Ovary (tissue), 3 donors: ENCODE results near the gene ADGRG3.

ENCODE experiments used
- POLR2A ChIP-seq: fragments of 450-650 bp; IDR thresholded peaks from one replicate; pipeline ENCODE4 v1.6.1; 2017; ENCODE audit warnings: antibody characterized with exemption, mild to moderate bottlenecking, moderate library complexity
- TF ChIP-seq, protein P1 (sequence below), 3 donors: fragments of 450-650 bp in 2 of 3; fragments of 200-600 bp in 1 of 3; IDR thresholded peaks; one replicate each; pipeline versions ENCODE4 v1.5.1 to v1.8.0; 2016 to 2022; ENCODE audit warnings: antibody characterized with exemption in 3 of 3, mild to moderate bottlenecking in 1 of 3
- donor health status: DM: no; HTN: no; CAD: no.

DNA sequence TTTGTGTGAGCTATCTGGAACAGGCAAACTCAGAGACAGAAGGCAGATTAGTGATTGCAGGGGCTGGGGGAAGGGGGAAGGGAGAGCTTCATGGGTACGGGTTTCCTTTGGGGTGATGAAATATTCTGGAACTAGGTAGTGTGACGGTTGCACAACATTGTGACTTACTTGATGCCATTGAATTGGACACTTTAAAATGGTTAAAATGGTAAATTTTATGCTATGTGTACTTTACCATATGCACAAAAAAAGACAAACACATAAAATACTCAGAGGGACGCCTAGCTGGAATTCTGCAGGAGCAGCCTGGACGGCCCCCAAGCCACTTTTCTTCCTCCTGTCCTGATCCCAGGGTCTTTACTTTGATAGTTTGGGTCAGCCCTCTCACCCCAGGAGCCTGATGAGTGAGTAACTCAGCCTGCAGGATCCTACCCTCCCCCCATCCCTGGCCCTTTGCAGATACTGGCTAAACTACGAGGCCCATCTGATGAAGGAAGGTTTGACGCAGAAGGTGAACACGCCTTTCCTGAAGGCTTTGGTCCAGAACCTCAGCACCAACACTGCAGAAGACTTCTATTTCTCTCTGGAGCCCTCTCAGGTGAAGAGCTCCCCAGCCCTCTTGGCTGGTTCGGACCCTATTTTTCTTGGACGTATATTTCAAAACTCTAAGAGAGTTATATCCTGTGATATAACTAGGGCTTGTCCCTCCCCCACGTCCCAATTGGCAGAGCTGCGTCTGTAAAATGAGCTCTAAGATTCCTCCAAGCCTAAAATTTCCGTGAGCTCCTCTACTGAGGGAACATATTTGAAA lies 7.8 kb downstream of the ADGRG3 start:
- TF ChIP-seq POLR2A = no peak
- TF ChIP-seq, protein P1, sequence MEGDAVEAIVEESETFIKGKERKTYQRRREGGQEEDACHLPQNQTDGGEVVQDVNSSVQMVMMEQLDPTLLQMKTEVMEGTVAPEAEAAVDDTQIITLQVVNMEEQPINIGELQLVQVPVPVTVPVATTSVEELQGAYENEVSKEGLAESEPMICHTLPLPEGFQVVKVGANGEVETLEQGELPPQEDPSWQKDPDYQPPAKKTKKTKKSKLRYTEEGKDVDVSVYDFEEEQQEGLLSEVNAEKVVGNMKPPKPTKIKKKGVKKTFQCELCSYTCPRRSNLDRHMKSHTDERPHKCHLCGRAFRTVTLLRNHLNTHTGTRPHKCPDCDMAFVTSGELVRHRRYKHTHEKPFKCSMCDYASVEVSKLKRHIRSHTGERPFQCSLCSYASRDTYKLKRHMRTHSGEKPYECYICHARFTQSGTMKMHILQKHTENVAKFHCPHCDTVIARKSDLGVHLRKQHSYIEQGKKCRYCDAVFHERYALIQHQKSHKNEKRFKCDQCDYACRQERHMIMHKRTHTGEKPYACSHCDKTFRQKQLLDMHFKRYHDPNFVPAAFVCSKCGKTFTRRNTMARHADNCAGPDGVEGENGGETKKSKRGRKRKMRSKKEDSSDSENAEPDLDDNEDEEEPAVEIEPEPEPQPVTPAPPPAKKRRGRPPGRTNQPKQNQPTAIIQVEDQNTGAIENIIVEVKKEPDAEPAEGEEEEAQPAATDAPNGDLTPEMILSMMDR (IDR thresholded peaks at IDR 0.05) = no peak
